WTC11 (cell line): ENCODE measurements around the gene ZFYVE28. TPM values are rescaled to one million over a fixed set of nuclear protein-coding genes. Genes with fewer than 3 reads are reported as not detected.

Experiments
- ATAC-seq: fragments of 200-7000 bp; cut with Tn5 transposase; 2 replicates; pipeline ENCODE4 v1.10.0; 2021; ENCODE audit warnings: mild to moderate bottlenecking, moderate library complexity
- CTCF ChIA-PET: fragments of 300-600 bp; sonication (Branson Sonifier 250); formaldehyde crosslinking; loops from one replicate; lab custom pipeline; 2021; ENCODE audit warnings: antibody characterized with exemption; lab: Charles Lee
- POLR2A ChIA-PET: fragments of 350-600 bp; sonication (Branson Sonifier 250); formaldehyde crosslinking; loops from one replicate; lab custom pipeline; 2021; ENCODE audit warnings: antibody characterized with exemption; lab: Charles Lee
- DNase-seq: peaks from one replicate; pipeline ENCODE4 v3.0.0; 2021; ENCODE audit warnings: low spot score
- H3K27ac Mint-ChIP-seq: 2 replicates; pipeline ENCODE4 v1.8.0; 2021; ENCODE audit warnings: mixed read lengths
- H3K27me3 Mint-ChIP-seq: 2 replicates; pipeline ENCODE4 v1.8.0; 2021; ENCODE audit warnings: low read depth, mild to moderate bottlenecking, moderate library complexity, mixed read lengths
- H3K36me3 Mint-ChIP-seq: 2 replicates; pipeline ENCODE4 v1.8.0; 2021; ENCODE audit warnings: mixed read lengths
- H3K4me1 Mint-ChIP-seq: 2 replicates; pipeline ENCODE4 v1.8.0; 2022; ENCODE audit warnings: mixed read lengths
- H3K4me3 Mint-ChIP-seq: 2 replicates; pipeline ENCODE4 v1.8.0; 2021; ENCODE audit warnings: mild to moderate bottlenecking, moderate library complexity, mixed read lengths
- H3K9me3 Mint-ChIP-seq: 2 replicates; pipeline ENCODE4 v1.8.0; 2021; ENCODE audit warnings: mixed read lengths
- CREB1 ChIP-seq: sonication (generic); formaldehyde crosslinking; IDR thresholded peaks from 2 replicates; pipeline ENCODE4 v1.8.0; 2023; ENCODE audit warnings: mild to moderate bottlenecking, missing genetic modification reagents
- ETV6 ChIP-seq: sonication (generic); formaldehyde crosslinking; IDR thresholded peaks from 2 replicates; pipeline ENCODE4 v1.8.1; 2022; ENCODE audit warnings: mild to moderate bottlenecking, missing genetic modification reagents
- FOXK1 ChIP-seq: sonication (generic); formaldehyde crosslinking; IDR thresholded peaks from 2 replicates; pipeline ENCODE4 v1.8.0; 2022; ENCODE audit warnings: mild to moderate bottlenecking, moderate library complexity, missing genetic modification reagents
- JAZF1 ChIP-seq: fragments of 250-450 bp; sonication (Bioruptor Pico); IDR thresholded peaks from 2 replicates; pipeline ENCODE4 v1.9.0; 2021; ENCODE audit warnings: moderate library complexity, mild to moderate bottlenecking, inconsistent platforms
- OVOL2 ChIP-seq: fragments of 250-450 bp; sonication (Bioruptor Pico); IDR thresholded peaks from 2 replicates; pipeline ENCODE4 v1.9.0; 2021; ENCODE audit warnings: mild to moderate bottlenecking, borderline replicate concordance
- SP1 ChIP-seq: sonication (generic); formaldehyde crosslinking; conservative IDR thresholded peaks from 2 replicates; pipeline ENCODE4 v1.8.1; 2022; ENCODE audit warnings: missing genetic modification reagents
- TEAD1 ChIP-seq: sonication (generic); formaldehyde crosslinking; IDR thresholded peaks from 2 replicates; pipeline ENCODE4 v1.8.0; 2022; ENCODE audit warnings: mild to moderate bottlenecking, missing genetic modification reagents
- TP53 ChIP-seq: sonication (generic); formaldehyde crosslinking; IDR thresholded peaks from 2 replicates; pipeline ENCODE4 v1.8.1; 2023; ENCODE audit warnings: mild to moderate bottlenecking, missing genetic modification reagents
- ZNF219 ChIP-seq: sonication (generic); formaldehyde crosslinking; IDR thresholded peaks from 2 replicates; pipeline ENCODE4 v1.8.0; 2023; ENCODE audit warnings: missing genetic modification reagents, mild to moderate bottlenecking, borderline replicate concordance
- ZNF263 ChIP-seq: sonication (generic); formaldehyde crosslinking; IDR thresholded peaks from 2 replicates; pipeline ENCODE4 v1.8.1; 2022; ENCODE audit warnings: low read depth, mild to moderate bottlenecking, moderate library complexity, missing genetic modification reagents
- total RNA-seq: library from RNA; stranded (reverse); gene quantifications from 3 replicates; pipeline ENCODE4 v1.2.3, GENCODE V29; 2021
- TF ChIP-seq, protein P1 (sequence below): sonication (generic); formaldehyde crosslinking; IDR thresholded peaks from 2 replicates; pipeline ENCODE4 v1.8.1; 2022; ENCODE audit warnings: low read depth, missing genetic modification reagents, borderline replicate concordance
- TF ChIP-seq, protein P2 (sequence below): sonication (generic); formaldehyde crosslinking; IDR thresholded peaks from 2 replicates; pipeline ENCODE4 v1.8.1; 2022; ENCODE audit warnings: mild to moderate bottlenecking, moderate library complexity, missing genetic modification reagents
- TF ChIP-seq, protein P3 (sequence below): sonication (generic); formaldehyde crosslinking; IDR thresholded peaks from 2 replicates; pipeline ENCODE4 v1.8.0; 2023; ENCODE audit warnings: missing genetic modification reagents
- TF ChIP-seq, protein P4 (sequence below): sonication (generic); formaldehyde crosslinking; IDR thresholded peaks from 2 replicates; pipeline ENCODE4 v1.8.1; 2022; ENCODE audit warnings: missing genetic modification reagents, borderline replicate concordance
- TF ChIP-seq, protein P5 (sequence below): fragments of 250-450 bp; sonication (Bioruptor Pico); IDR thresholded peaks from 2 replicates; pipeline ENCODE4 v1.8.0; 2021; ENCODE audit warnings: mild to moderate bottlenecking
- TF ChIP-seq, protein P6 (sequence below): sonication (generic); formaldehyde crosslinking; IDR thresholded peaks from 2 replicates; pipeline ENCODE4 v1.8.1; 2023; ENCODE audit warnings: mild to moderate bottlenecking, missing genetic modification reagents, borderline replicate concordance
- TF ChIP-seq, protein P7 (sequence below): sonication (generic); formaldehyde crosslinking; IDR thresholded peaks from 2 replicates; pipeline ENCODE4 v1.8.0; 2022; ENCODE audit warnings: mild to moderate bottlenecking, missing genetic modification reagents
- TF ChIP-seq, protein P8 (sequence below): sonication (generic); formaldehyde crosslinking; IDR thresholded peaks from 2 replicates; pipeline ENCODE4 v1.8.1; 2023; ENCODE audit warnings: mild to moderate bottlenecking, missing genetic modification reagents, moderate library complexity

ZFYVE28 gene
- total RNA-seq, 1 experiment from 2014 or later = 7.8 TPM

DNA sequence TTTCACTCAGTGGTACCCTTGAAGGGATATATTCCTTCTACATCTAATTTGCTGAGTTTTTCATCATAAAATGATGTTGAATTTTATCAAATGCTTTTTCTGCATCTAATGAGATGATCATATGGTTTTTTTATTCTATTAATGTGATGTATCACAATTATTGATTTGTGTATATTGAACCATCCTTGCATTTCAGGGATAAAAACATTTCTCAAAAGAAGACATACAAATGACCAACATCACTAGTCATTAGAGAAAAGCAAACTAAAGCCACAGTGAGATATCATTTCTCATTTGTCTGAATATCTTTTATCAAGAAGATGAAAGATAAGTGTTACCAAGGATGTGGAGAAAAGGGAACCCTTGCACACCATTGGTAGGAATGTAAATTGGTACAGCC is 90.9 kb downstream of the ZFYVE28 start:
- H3K9me3 Mint-ChIP-seq = peaks cover 25% of the 10 kb centered on the region
- TF ChIP-seq ZNF263 = no peak
- no peak for TF ChIP-seq JAZF1 (CRISPR knock-in tag)
- no peak for TF ChIP-seq OVOL2
- no peak for TF ChIP-seq CREB1 (CRISPR knock-in tag)
- TF ChIP-seq, protein P1, sequence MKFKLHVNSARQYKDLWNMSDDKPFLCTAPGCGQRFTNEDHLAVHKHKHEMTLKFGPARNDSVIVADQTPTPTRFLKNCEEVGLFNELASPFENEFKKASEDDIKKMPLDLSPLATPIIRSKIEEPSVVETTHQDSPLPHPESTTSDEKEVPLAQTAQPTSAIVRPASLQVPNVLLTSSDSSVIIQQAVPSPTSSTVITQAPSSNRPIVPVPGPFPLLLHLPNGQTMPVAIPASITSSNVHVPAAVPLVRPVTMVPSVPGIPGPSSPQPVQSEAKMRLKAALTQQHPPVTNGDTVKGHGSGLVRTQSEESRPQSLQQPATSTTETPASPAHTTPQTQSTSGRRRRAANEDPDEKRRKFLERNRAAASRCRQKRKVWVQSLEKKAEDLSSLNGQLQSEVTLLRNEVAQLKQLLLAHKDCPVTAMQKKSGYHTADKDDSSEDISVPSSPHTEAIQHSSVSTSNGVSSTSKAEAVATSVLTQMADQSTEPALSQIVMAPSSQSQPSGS (CRISPR knock-in tag) = no peak
- no peak for TF ChIP-seq FOXK1 (CRISPR knock-in tag)
- TF ChIP-seq TP53 = no peak
- TF ChIP-seq, protein P2, sequence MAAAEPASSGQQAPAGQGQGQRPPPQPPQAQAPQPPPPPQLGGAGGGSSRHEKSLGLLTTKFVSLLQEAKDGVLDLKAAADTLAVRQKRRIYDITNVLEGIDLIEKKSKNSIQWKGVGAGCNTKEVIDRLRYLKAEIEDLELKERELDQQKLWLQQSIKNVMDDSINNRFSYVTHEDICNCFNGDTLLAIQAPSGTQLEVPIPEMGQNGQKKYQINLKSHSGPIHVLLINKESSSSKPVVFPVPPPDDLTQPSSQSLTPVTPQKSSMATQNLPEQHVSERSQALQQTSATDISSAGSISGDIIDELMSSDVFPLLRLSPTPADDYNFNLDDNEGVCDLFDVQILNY (CRISPR knock-in tag) = no peak
- TF ChIP-seq, protein P3, sequence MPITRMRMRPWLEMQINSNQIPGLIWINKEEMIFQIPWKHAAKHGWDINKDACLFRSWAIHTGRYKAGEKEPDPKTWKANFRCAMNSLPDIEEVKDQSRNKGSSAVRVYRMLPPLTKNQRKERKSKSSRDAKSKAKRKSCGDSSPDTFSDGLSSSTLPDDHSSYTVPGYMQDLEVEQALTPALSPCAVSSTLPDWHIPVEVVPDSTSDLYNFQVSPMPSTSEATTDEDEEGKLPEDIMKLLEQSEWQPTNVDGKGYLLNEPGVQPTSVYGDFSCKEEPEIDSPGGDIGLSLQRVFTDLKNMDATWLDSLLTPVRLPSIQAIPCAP (CRISPR knock-in tag) = no peak
- no peak for TF ChIP-seq ZNF219 (CRISPR knock-in tag)
- TF ChIP-seq ETV6 (CRISPR knock-in tag) = no peak
- TF ChIP-seq, protein P4, sequence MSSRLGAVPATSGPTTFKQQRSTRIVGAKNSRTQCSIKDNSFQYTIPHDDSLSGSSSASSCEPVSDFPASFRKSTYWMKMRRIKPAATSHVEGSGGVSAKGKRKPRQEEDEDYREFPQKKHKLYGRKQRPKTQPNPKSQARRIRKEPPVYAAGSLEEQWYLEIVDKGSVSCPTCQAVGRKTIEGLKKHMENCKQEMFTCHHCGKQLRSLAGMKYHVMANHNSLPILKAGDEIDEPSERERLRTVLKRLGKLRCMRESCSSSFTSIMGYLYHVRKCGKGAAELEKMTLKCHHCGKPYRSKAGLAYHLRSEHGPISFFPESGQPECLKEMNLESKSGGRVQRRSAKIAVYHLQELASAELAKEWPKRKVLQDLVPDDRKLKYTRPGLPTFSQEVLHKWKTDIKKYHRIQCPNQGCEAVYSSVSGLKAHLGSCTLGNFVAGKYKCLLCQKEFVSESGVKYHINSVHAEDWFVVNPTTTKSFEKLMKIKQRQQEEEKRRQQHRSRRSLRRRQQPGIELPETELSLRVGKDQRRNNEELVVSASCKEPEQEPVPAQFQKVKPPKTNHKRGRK = no peak
- TF ChIP-seq, protein P5, sequence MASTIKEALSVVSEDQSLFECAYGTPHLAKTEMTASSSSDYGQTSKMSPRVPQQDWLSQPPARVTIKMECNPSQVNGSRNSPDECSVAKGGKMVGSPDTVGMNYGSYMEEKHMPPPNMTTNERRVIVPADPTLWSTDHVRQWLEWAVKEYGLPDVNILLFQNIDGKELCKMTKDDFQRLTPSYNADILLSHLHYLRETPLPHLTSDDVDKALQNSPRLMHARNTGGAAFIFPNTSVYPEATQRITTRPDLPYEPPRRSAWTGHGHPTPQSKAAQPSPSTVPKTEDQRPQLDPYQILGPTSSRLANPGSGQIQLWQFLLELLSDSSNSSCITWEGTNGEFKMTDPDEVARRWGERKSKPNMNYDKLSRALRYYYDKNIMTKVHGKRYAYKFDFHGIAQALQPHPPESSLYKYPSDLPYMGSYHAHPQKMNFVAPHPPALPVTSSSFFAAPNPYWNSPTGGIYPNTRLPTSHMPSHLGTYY = no peak
- TF ChIP-seq, protein P6, sequence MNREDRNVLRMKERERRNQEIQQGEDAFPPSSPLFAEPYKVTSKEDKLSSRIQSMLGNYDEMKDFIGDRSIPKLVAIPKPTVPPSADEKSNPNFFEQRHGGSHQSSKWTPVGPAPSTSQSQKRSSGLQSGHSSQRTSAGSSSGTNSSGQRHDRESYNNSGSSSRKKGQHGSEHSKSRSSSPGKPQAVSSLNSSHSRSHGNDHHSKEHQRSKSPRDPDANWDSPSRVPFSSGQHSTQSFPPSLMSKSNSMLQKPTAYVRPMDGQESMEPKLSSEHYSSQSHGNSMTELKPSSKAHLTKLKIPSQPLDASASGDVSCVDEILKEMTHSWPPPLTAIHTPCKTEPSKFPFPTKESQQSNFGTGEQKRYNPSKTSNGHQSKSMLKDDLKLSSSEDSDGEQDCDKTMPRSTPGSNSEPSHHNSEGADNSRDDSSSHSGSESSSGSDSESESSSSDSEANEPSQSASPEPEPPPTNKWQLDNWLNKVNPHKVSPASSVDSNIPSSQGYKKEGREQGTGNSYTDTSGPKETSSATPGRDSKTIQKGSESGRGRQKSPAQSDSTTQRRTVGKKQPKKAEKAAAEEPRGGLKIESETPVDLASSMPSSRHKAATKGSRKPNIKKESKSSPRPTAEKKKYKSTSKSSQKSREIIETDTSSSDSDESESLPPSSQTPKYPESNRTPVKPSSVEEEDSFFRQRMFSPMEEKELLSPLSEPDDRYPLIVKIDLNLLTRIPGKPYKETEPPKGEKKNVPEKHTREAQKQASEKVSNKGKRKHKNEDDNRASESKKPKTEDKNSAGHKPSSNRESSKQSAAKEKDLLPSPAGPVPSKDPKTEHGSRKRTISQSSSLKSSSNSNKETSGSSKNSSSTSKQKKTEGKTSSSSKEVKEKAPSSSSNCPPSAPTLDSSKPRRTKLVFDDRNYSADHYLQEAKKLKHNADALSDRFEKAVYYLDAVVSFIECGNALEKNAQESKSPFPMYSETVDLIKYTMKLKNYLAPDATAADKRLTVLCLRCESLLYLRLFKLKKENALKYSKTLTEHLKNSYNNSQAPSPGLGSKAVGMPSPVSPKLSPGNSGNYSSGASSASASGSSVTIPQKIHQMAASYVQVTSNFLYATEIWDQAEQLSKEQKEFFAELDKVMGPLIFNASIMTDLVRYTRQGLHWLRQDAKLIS (CRISPR knock-in tag) = no peak
- TF ChIP-seq, protein P7, sequence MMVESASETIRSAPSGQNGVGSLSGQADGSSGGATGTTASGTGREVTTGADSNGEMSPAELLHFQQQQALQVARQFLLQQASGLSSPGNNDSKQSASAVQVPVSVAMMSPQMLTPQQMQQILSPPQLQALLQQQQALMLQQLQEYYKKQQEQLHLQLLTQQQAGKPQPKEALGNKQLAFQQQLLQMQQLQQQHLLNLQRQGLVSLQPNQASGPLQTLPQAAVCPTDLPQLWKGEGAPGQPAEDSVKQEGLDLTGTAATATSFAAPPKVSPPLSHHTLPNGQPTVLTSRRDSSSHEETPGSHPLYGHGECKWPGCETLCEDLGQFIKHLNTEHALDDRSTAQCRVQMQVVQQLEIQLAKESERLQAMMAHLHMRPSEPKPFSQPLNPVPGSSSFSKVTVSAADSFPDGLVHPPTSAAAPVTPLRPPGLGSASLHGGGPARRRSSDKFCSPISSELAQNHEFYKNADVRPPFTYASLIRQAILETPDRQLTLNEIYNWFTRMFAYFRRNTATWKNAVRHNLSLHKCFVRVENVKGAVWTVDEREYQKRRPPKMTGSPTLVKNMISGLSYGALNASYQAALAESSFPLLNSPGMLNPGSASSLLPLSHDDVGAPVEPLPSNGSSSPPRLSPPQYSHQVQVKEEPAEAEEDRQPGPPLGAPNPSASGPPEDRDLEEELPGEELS (CRISPR knock-in tag) = no peak
- no peak for TF ChIP-seq SP1 (CRISPR knock-in tag)
- TF ChIP-seq, protein P8, sequence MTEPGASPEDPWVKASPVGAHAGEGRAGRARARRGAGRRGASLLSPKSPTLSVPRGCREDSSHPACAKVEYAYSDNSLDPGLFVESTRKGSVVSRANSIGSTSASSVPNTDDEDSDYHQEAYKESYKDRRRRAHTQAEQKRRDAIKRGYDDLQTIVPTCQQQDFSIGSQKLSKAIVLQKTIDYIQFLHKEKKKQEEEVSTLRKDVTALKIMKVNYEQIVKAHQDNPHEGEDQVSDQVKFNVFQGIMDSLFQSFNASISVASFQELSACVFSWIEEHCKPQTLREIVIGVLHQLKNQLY (CRISPR knock-in tag) = no peak
- no peak for TF ChIP-seq TEAD1 (CRISPR knock-in tag)
- ChIA-PET CTCF (no interaction called here), POLR2A (no interaction called here)
- peaks cover 9% of the 10 kb centered on the region for H3K36me3 Mint-ChIP-seq
- ATAC-seq = no peak
- no peak overlapping the region for H3K4me3 Mint-ChIP-seq
- H3K27me3 Mint-ChIP-seq = peaks cover 4% of the 10 kb centered on the region; the same call in 1 of the 2 replicates
- no peak for DNase-seq
- peaks cover 3% of the 10 kb centered on the region; the same call in 1 of the 2 replicates for H3K4me1 Mint-ChIP-seq
- H3K27ac Mint-ChIP-seq = no peak overlapping the region
